GM12873 (cell line): Measurements from ENCODE around the gene TCAP.

ENCODE experiments used
- TF ChIP-seq, protein P1 (sequence below): IDR thresholded peaks from 2 replicates; pipeline ENCODE4 v1.5.1; 2012; ENCODE audit warnings: low read depth, mild to moderate bottlenecking, moderate library complexity, low read length, control low read depth; ENCODE audit not compliant: insufficient read depth; ENCODE audit errors: missing control alignments

The TCAP gene

GRCh38 chr17:39643271-39643670 lies 21.9 kb upstream of the TCAP start:
- TF ChIP-seq, protein P1, sequence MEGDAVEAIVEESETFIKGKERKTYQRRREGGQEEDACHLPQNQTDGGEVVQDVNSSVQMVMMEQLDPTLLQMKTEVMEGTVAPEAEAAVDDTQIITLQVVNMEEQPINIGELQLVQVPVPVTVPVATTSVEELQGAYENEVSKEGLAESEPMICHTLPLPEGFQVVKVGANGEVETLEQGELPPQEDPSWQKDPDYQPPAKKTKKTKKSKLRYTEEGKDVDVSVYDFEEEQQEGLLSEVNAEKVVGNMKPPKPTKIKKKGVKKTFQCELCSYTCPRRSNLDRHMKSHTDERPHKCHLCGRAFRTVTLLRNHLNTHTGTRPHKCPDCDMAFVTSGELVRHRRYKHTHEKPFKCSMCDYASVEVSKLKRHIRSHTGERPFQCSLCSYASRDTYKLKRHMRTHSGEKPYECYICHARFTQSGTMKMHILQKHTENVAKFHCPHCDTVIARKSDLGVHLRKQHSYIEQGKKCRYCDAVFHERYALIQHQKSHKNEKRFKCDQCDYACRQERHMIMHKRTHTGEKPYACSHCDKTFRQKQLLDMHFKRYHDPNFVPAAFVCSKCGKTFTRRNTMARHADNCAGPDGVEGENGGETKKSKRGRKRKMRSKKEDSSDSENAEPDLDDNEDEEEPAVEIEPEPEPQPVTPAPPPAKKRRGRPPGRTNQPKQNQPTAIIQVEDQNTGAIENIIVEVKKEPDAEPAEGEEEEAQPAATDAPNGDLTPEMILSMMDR = no peak

DNA sequence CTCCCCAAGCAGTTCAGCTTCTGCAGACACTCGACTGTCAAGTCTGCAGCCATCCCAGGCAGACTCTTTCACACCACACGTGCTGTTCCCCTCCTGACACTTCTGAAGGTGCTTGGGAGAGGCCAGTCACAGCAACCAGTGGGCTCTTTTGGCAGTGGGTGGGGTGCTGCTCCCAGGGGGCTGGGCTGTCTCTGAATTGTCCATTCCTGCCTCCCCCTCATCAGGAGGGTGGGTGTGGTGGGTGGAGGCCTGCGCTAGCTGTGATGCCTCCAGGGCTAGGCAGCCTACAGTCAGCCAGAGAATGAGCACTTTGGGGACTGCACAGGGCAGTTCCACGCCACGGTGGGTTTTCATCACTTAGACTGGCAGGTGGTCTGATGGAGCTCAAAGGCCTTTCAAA lies 17.9 kb upstream of the TCAP start:
- TF ChIP-seq, protein P1 = no peak

DNA sequence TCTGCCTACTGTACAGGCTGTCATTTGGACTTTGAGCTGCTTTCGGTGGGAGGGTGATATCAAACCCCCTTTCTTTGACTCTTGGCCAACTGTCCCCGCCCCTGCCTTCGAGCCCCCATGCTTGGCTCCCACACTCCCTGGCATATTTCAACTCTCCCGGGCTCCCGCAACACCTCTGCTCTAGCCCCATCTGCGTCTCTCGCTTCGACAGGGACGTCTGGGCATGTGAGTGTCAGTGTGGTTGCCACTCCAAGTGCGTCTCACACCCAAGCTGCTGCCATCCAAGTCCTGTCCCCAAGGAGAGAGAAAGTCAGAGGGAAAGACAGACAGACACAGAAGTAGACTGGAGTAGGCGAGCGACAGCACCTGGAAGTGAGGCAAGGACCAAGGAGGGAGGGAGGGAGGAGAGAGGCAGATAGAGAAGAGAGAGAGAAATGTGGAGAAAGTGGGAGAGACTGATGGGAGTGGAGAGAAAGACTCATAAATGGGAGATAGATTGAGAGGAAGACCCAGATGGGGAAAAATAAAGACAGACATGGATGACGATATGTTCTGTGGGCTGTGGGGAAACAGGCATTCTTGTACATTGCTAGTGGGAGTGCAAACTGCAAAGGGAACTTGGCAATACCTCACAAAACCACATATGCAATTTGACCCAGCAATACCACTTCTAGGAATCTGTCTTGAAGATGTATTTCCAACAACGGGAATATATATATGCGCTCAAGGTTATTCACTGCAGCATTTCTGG lies 16.4 kb upstream of the TCAP start:
- TF ChIP-seq, protein P1 = no peak

- TF ChIP-seq, protein P1 = no peak
Measured at GRCh38 chr17:39650121-39650579, 15.0 kb upstream of the TCAP start.

DNA sequence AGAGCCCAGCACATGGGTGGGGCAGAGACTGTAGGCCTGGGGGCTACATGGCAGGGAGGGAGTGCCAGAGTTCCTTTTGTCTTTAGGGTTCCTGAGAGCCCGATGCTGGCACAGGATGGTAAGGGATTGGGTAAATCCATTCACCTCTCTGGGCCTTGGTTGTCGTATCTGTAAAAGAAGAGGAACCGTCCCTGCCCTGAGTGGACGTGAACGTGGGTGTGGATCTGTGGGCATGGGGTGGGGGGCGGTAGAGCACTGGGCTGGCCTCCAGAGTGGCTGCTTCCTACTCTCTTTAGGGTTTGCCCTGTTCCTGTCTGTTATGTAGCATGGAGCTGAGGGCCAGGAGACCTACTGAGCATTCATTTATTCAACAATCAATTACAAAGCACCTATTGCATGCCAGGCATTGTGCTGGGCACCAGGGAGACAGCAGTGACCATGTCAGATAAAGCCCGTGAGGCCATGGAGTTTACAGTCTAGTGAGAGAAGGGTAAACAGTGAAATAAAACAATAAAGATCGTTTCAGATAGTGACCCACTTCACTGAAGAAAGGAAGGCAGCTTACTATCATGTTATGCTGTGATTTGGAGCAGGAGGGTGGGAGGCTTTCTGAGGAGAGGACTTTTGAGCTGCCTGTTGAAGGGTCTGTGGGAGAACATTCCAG lies 13.1 kb upstream of the TCAP start:
- TF ChIP-seq, protein P1 = no peak

GRCh38 chr17:39652587-39653315 lies 12.4 kb upstream of the TCAP start:
- TF ChIP-seq, protein P1 = no peak

GRCh38 chr17:39653316-39653661 lies 11.9 kb upstream of the TCAP start:
- TF ChIP-seq, protein P1 = no peak
